ENCODE data around the gene PDIA5.
"Not testable (repeated sequence)": the region's sequence is repeated elsewhere in the genome, so short reads cannot be mapped to it uniquely, and the experiment has no call there.

The PDIA5 gene

GRCh38 chr3:123151853-123152420 lies 85.1 kb downstream of the PDIA5 start:
- not testable (repeated sequence) for DNase-seq

GRCh38 chr3:123152687-123153086 lies 85.9 kb downstream of the PDIA5 start:
- DNase-seq = no peak

GRCh38 chr3:123153125-123154019 lies 86.5 kb downstream of the PDIA5 start:
- no peak for DNase-seq

- no peak for DNase-seq
These were observed 87.5 kb downstream of the PDIA5 start for GRCh38 chr3:123154020-123154985.

- no peak for DNase-seq
These were observed 88.7 kb downstream of the PDIA5 start for GRCh38 chr3:123155471-123156011.

GRCh38 chr3:123156276-123156995 lies 89.6 kb downstream of the PDIA5 start:
- DNase-seq = no peak

- DNase-seq = no peak
These were observed 90.4 kb downstream of the PDIA5 start for GRCh38 chr3:123157209-123157597.

- no peak for DNase-seq
These were observed 90.9 kb downstream of the PDIA5 start for GRCh38 chr3:123157598-123158287.

- no peak for DNase-seq
These were observed 91.5 kb downstream of the PDIA5 start for GRCh38 chr3:123158330-123158729.

GRCh38 chr3:123158899-123159390 lies 92.1 kb downstream of the PDIA5 start:
- DNase-seq = no peak

GRCh38 chr3:123159926-123160635 lies 93.3 kb downstream of the PDIA5 start:
- DNase-seq = no peak

GRCh38 chr3:123161167-123161566 lies 94.3 kb downstream of the PDIA5 start:
- no peak for DNase-seq

GRCh38 chr3:123163141-123163540 lies 96.3 kb downstream of the PDIA5 start:
- no peak for DNase-seq

GRCh38 chr3:123165163-123165562 lies 98.3 kb downstream of the PDIA5 start:
- DNase-seq = no peak

GRCh38 chr3:123167686-123168085 lies 100.9 kb downstream of the PDIA5 start:
- DNase-seq = no peak

GRCh38 chr3:123168122-123168521 lies 101.3 kb downstream of the PDIA5 start:
- no peak for DNase-seq

GRCh38 chr3:123168605-123169004 lies 101.8 kb downstream of the PDIA5 start:
- no peak for DNase-seq

- no peak for DNase-seq
These were observed 102.7 kb downstream of the PDIA5 start for GRCh38 chr3:123169492-123169929.

GRCh38 chr3:123169930-123170329 lies 103.1 kb downstream of the PDIA5 start:
- DNase-seq = no peak

GRCh38 chr3:123180791-123181190 lies 114.0 kb downstream of the PDIA5 start:
- DNase-seq = no peak

- no peak for DNase-seq
These were observed 119.9 kb downstream of the PDIA5 start for GRCh38 chr3:123186695-123187094.

Measured in activated naive CD4-positive, alpha-beta T cell (primary cell).